Measurements from ENCODE around the gene HENMT1. TPM values are rescaled to one million over a fixed set of nuclear protein-coding genes. Genes with fewer than 3 reads are reported as not detected.

Gene HENMT1
- total RNA-seq, 1 donor: 4.1 TPM

- TF ChIP-seq CTCF (IDR thresholded peaks at IDR 0.05; ENCODE audit: insufficient read depth, low read length): no peak
- no peak overlapping the region for H3K4me3 ChIP-seq (ENCODE audit: low read depth, low read length)
- DNase-seq (ENCODE audit: low read depth): no peak
Measured at GRCh38 chr1:108699375-108700332, 38.8 kb upstream of the HENMT1 start.

GRCh38 chr1:108695535-108695934 lies 34.6 kb upstream of the HENMT1 start:
- no peak for DNase-seq (ENCODE audit: low read depth)
- TF ChIP-seq CTCF (IDR thresholded peaks at IDR 0.05; ENCODE audit: insufficient read depth, low read length): no peak

GRCh38 chr1:108692724-108693655 lies 32.1 kb upstream of the HENMT1 start:
- H3K4me3 ChIP-seq (ENCODE audit: low read depth, low read length): peak overlapping the region; percentile 88
- peak; percentile 23 for TF ChIP-seq CTCF (IDR thresholded peaks at IDR 0.05; ENCODE audit: insufficient read depth, low read length)
- DNase-seq (ENCODE audit: low read depth): peak; percentile 78

More at GRCh38 chr1:108695535-108695934, 34.6 kb upstream of the HENMT1 start:
- no peak overlapping the region for H3K4me3 ChIP-seq (ENCODE audit: low read depth, low read length)

- peak within 1 kb of the TSS; percentile 88 for H3K4me3 ChIP-seq (ENCODE audit: low read depth, low read length)
- DNase-seq (ENCODE audit: low read depth): peak; percentile 88
- no peak for TF ChIP-seq CTCF (IDR thresholded peaks at IDR 0.05; ENCODE audit: insufficient read depth, low read length)
Measured at GRCh38 chr1:108691942-108692723, 31.2 kb upstream of the HENMT1 start, which contains the start of gene PRPF38B. Gene PRPF38B, plus strand, starts transcription at chr1:108692310. Its CDS starts 282 bp downstream, at chr1:108692592.

- TF ChIP-seq CTCF (IDR thresholded peaks at IDR 0.05; ENCODE audit: insufficient read depth, low read length): no peak
- H3K4me3 ChIP-seq (ENCODE audit: low read depth, low read length): peak overlapping the region; percentile 88
- no peak for DNase-seq (ENCODE audit: low read depth)
Measured at GRCh38 chr1:108691128-108691941, 30.4 kb upstream of the HENMT1 start.

Measured in fibroblast of the aortic adventitia (primary cell).